SK-N-SH (cell line): ENCODE results near the gene ENOX1. TPM values are rescaled to one million over a fixed set of nuclear protein-coding genes. Genes with fewer than 3 reads are reported as not detected.

ENCODE experiments used
- CTCF ChIA-PET: fragments of 300-600, 350-600 bp; formaldehyde crosslinking; extraction: SDS; loops from one replicate; lab custom pipeline; 2021; lab: Yijun Ruan, JAX
- POLR2A ChIA-PET: fragments of 350-600 bp; sonication (Branson Sonifier 250); formaldehyde crosslinking; extraction: SDS; loops from one replicate; lab custom pipeline; 2020; ENCODE audit warnings: antibody characterized with exemption, inconsistent platforms; lab: Yijun Ruan, JAX
- DNase-seq: peaks from one replicate; pipeline ENCODE4 v3.0.0; 2012
- H2AFZ ChIP-seq: fragments of 200-600 bp; sonication (generic); 2 replicates; pipeline ENCODE4 v1.8.1; 2016; ENCODE audit warnings: antibody characterized with exemption, mild to moderate bottlenecking, low read depth
- H3F3A ChIP-seq: fragments of 200-600 bp; sonication (generic); replicated peaks from 2 replicates; pipeline ENCODE3; 2016; ENCODE audit warnings: antibody characterized with exemption, mild to moderate bottlenecking; ENCODE audit not compliant: insufficient read depth
- H3K27ac ChIP-seq, 2 experiments: fragments of 200-500 bp in 1 of 2; fragments of 200-600 bp in 1 of 2; sonication (Bioruptor generic) in 1 of 2; sonication (generic), shearing (Covaris generic) in 1 of 2; 2 replicates each; pipeline versions ENCODE4 v1.5.1 to v1.6.1; 2014 to 2016; ENCODE audit warnings: low read depth in 2 of 2, inconsistent platforms in 1 of 2, low read length in 1 of 2, mild to moderate bottlenecking in 1 of 2, mixed read lengths in 1 of 2
- H3K27me3 ChIP-seq: fragments of 200-600 bp; sonication (generic), shearing (Covaris generic); 2 replicates; pipeline ENCODE4 v1.6.1; 2016; ENCODE audit warnings: mixed run types; ENCODE audit not compliant: insufficient read depth
- H3K36me3 ChIP-seq, 2 experiments: fragments of 200-500 bp in 1 of 2; fragments of 200-600 bp in 1 of 2; sonication (Bioruptor generic) in 1 of 2; sonication (generic) in 1 of 2; replicated peaks in 1 of 2; 2 replicates each; pipeline versions ENCODE3 to v1.5.1; 2014 to 2016; ENCODE audit warnings: low read length in 1 of 2, mild to moderate bottlenecking in 1 of 2; ENCODE audit not compliant: insufficient read depth in 2 of 2, control insufficient read depth in 1 of 2
- H3K4me1 ChIP-seq, 2 experiments: fragments of 200-500 bp in 1 of 2; fragments of 200-600 bp in 1 of 2; sonication (Bioruptor generic) in 1 of 2; sonication (generic), shearing (Covaris generic) in 1 of 2; 2 replicates each; pipeline versions ENCODE4 v1.5.1 to v1.6.1; 2014 to 2016; ENCODE audit warnings: low read depth in 1 of 2, low read length in 1 of 2, mixed run types in 1 of 2; ENCODE audit not compliant: insufficient read depth in 2 of 2, control insufficient read depth in 1 of 2
- H3K4me2 ChIP-seq: fragments of 200-600 bp; sonication (generic), shearing (Covaris generic); 2 replicates; pipeline ENCODE4 v1.6.1; 2017; ENCODE audit warnings: mixed run types
- H3K4me3 ChIP-seq, 2 experiments: fragments of 200-500 bp in 1 of 2; fragments of 200-600 bp in 1 of 2; sonication (Bioruptor generic) in 1 of 2; sonication (generic), shearing (Covaris generic) in 1 of 2; 2 replicates each; pipeline versions ENCODE4 v1.5.1 to v1.8.1; 2014 to 2016; ENCODE audit warnings: low read depth in 2 of 2, inconsistent platforms in 1 of 2, low read length in 1 of 2, mild to moderate bottlenecking in 1 of 2, mixed read lengths in 1 of 2, moderate library complexity in 1 of 2
- H3K79me2 ChIP-seq: fragments of 200-600 bp; sonication (generic); 2 replicates; pipeline ENCODE4 v1.8.1; 2017; ENCODE audit warnings: mild to moderate bottlenecking; ENCODE audit not compliant: insufficient read depth
- H3K9ac ChIP-seq: fragments of 200-600 bp; sonication (generic); 2 replicates; pipeline ENCODE4 v1.6.1; 2017; ENCODE audit warnings: mixed run types
- H3K9me2 ChIP-seq: fragments of 200-600 bp; sonication (generic); 2 replicates; pipeline ENCODE4 v1.6.1; 2017; ENCODE audit warnings: mixed run types
- H3K9me3 ChIP-seq: fragments of 200-600 bp; sonication (generic); 2 replicates; pipeline ENCODE4 v1.6.1; 2017; ENCODE audit warnings: mixed run types, mild to moderate bottlenecking, moderate library complexity
- H4K20me1 ChIP-seq: fragments of 200-600 bp; sonication (generic); 2 replicates; pipeline ENCODE4 v1.6.1; 2017; ENCODE audit warnings: mild to moderate bottlenecking, mixed run types; ENCODE audit not compliant: insufficient read depth
- GABPA ChIP-seq: IDR thresholded peaks from 2 replicates; pipeline ENCODE4 v1.4.0; 2012; ENCODE audit warnings: low read depth, mild to moderate bottlenecking
- GATA2 ChIP-seq: sonication (generic); formaldehyde crosslinking; IDR thresholded peaks from 2 replicates; pipeline ENCODE4 v1.5.0; 2020; ENCODE audit warnings: mild to moderate bottlenecking, missing genetic modification reagents
- MEF2A ChIP-seq: IDR thresholded peaks from 2 replicates; pipeline ENCODE4 v1.4.0; 2012; ENCODE audit warnings: low read depth, borderline replicate concordance
- MXI1 ChIP-seq: IDR thresholded peaks from 2 replicates; pipeline ENCODE4 v1.6.1; 2012; ENCODE audit warnings: mild to moderate bottlenecking, low read depth, low read length, improper control_type of control experiment
- POLR2AphosphoS5 ChIP-seq: IDR thresholded peaks from 2 replicates; pipeline ENCODE4 v1.6.1; 2012; ENCODE audit warnings: low read depth, low read length
- RAD21 ChIP-seq: IDR thresholded peaks from 2 replicates; pipeline ENCODE4 v1.6.1; 2012; ENCODE audit warnings: mild to moderate bottlenecking, low read length
- SMC3 ChIP-seq: IDR thresholded peaks from 2 replicates; pipeline ENCODE4 v1.6.1; 2012; ENCODE audit warnings: low read depth, low read length, improper control_type of control experiment
- WGBS: methylation state at CpG from one replicate; pipeline ENCODE4 v1.1.6; 2017; ENCODE audit warnings: low lambda C conversion rate; 5-methylcytosine and 5-hydroxymethylcytosine counted together
- polyA plus RNA-seq, 3 experiments: library from polyadenylated mRNA; depleted of rRNA; stranded (reverse); fragments of >200 nt; gene quantifications; 2 replicates each; pipeline ENCODE4 v1.2.3, GENCODE V29; 2012
- TF ChIP-seq, protein P1 (sequence below): IDR thresholded peaks from 2 replicates; pipeline ENCODE4; 2012

The ENOX1 gene
- polyA plus RNA-seq, 1 of the 3 experiments (the other 2 are of a cell fraction), result 5.8 TPM

- CTCF ChIA-PET, result interaction anchor here (0.7 kb wide), 1 partner anchor 9 kb away, joined by 3 read pairs; no protein-coding TSS in a partner anchor
- Histone ChIP-seq H3K27ac (no peak overlapping the region), H3K36me3 (no peaks in the 10 kb centered on the region), H3K9ac (no peak overlapping the region), H3K9me3 (no peaks in the 10 kb centered on the region), H4K20me1 (no peaks in the 10 kb centered on the region), H3K79me2 (no peaks in the 10 kb centered on the region), H3K4me2 (no peak overlapping the region), H3K27me3 (no peaks in the 10 kb centered on the region), H2AFZ (no peak overlapping the region), H3K4me3 (no peak overlapping the region), H3F3A (no peaks in the 10 kb centered on the region), H3K4me1 (no peaks in the 10 kb centered on the region; a peak in 1 of 4 replicates), H3K9me2 (no peaks in the 10 kb centered on the region)
- POLR2A ChIA-PET, result no interaction called here
- TF ChIP-seq GATA2 (CRISPR knock-in tag) (no peak), POLR2AphosphoS5 (no peak)
- WGBS, result 67% methylated on average over 5 of the region's 5 CpGs
- DNase-seq, result no peak
Observed at GRCh38 chr13:43520351-43520750, 266.4 kb downstream of the ENOX1 start.

DNA sequence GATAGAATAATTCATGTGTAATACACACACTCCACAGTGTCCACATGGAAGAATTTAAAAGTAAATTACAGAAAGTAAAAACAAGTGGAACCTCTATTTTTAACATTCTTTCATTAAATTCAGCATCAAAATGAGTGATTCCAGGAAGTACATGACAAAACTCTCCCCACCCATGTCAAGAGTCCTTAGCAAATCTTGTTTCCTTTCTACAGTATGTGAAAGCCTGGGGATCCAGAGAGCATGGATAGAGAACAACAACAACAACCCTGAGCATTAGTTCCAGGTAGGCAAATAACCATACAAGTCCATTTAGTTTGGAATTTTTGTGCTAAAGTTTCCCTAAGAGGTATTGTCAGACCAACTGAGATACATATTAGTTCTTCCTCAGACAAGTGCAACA lies 267.9 kb downstream of the ENOX1 start:
- Histone ChIP-seq H3F3A (no peaks in the 10 kb centered on the region), H3K9me3 (no peaks in the 10 kb centered on the region), H3K9me2 (no peaks in the 10 kb centered on the region), H3K4me1 (no peaks in the 10 kb centered on the region; a peak in 1 of 4 replicates), H4K20me1 (no peaks in the 10 kb centered on the region), H3K79me2 (no peaks in the 10 kb centered on the region), H3K4me2 (no peak overlapping the region), H3K9ac (no peak overlapping the region), H2AFZ (no peak overlapping the region), H3K27me3 (no peaks in the 10 kb centered on the region), H3K36me3 (no peaks in the 10 kb centered on the region), H3K27ac (no peak overlapping the region), H3K4me3 (no peak overlapping the region)
- CTCF ChIA-PET, result no interaction called here
- no peak for DNase-seq
- TF ChIP-seq MEF2A (no peak), RAD21 (no peak), SMC3 (no peak), GATA2 (CRISPR knock-in tag) (no peak)
- TF ChIP-seq, protein P1, sequence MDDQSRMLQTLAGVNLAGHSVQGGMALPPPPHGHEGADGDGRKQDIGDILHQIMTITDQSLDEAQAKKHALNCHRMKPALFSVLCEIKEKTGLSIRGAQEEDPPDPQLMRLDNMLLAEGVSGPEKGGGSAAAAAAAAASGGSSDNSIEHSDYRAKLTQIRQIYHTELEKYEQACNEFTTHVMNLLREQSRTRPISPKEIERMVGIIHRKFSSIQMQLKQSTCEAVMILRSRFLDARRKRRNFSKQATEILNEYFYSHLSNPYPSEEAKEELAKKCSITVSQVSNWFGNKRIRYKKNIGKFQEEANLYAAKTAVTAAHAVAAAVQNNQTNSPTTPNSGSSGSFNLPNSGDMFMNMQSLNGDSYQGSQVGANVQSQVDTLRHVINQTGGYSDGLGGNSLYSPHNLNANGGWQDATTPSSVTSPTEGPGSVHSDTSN, result no peak
- POLR2A ChIA-PET, result no interaction called here

DNA sequence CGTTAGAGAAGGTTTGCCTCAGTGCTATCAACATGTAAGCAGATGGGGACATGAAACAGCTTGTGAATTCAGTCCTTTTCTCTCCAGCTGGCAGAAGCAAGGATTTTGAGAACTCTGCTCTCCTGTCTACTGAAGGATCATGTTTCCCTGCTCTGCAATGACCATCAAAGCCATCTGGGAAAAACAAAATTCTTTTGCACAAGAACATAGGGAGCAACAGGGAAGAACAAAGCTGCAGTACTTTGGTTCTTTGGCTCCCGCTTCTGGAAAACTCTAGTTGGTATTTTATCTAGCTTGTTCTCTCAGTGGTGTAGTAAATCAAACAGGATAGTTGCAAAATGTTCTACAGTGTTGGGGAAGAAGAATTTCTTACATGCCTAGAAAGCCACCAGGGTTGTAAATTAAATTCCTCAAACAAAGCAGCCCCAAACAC lies 270.4 kb downstream of the ENOX1 start:
- H4K20me1 ChIP-seq, result no peaks in the 10 kb centered on the region
- H3K9me3 ChIP-seq, result no peaks in the 10 kb centered on the region
- 70% methylated on average over 2 of the region's 2 CpGs for WGBS
- CTCF ChIA-PET, result no interaction called here
- H3K4me2 ChIP-seq, result no peak overlapping the region
- H3F3A ChIP-seq, result no peaks in the 10 kb centered on the region
- peak overlapping the region in 1 of 2 experiments; percentile 47; a peak in 2 of 4 replicates for H3K27ac ChIP-seq
- no peak overlapping the region for H2AFZ ChIP-seq
- TF ChIP-seq GABPA (no peak), MEF2A (no peak), MXI1 (no peak)
- no peak for DNase-seq
- no peaks in the 10 kb centered on the region; a peak in 1 of 4 replicates for H3K4me1 ChIP-seq
- H3K9me2 ChIP-seq, result no peaks in the 10 kb centered on the region
- no peak overlapping the region for H3K4me3 ChIP-seq
- no peaks in the 10 kb centered on the region for H3K79me2 ChIP-seq
- POLR2A ChIA-PET, result no interaction called here
- H3K36me3 ChIP-seq, result no peaks in the 10 kb centered on the region
- no peaks in the 10 kb centered on the region for H3K27me3 ChIP-seq
- H3K9ac ChIP-seq, result no peak overlapping the region
